Activated CD8-positive, alpha-beta memory T cell treated with anti-CD3 and anti-CD28 coated beads, Interleukin-2, amount 10 ng/mL, durations not matched to agents 7 days and 5 days (primary cell): ENCODE measurements around the gene TENT4B. TPM values are rescaled to one million over a fixed set of nuclear protein-coding genes. Genes with fewer than 3 reads are reported as not detected.

ENCODE experiments used
- ATAC-seq: fragments of 150-1000 bp; cut with Tn5 transposase; one replicate; pipeline ENCODE4 v1.10.0; 2021; ENCODE audit warnings: moderate library complexity
- CTCF ChIA-PET: fragments of 350-600 bp; sonication (Branson Sonifier 250); formaldehyde crosslinking; loops from one replicate; lab custom pipeline; 2021; ENCODE audit warnings: antibody characterized with exemption; lab: Charles Lee
- DNase-seq: peaks from one replicate; pipeline ENCODE4 v3.0.0-alpha.2; 2020
- H3K27ac Mint-ChIP-seq: one replicate; pipeline ENCODE4 v1.8.0; 2021; ENCODE audit warnings: mild to moderate bottlenecking, mixed read lengths
- H3K27me3 Mint-ChIP-seq: one replicate; pipeline ENCODE4 v1.8.0; 2021; ENCODE audit warnings: mixed read lengths
- H3K36me3 Mint-ChIP-seq: one replicate; pipeline ENCODE4 v1.8.0; 2021; ENCODE audit warnings: mild to moderate bottlenecking, mixed read lengths
- H3K4me1 Mint-ChIP-seq: one replicate; pipeline ENCODE4 v1.8.0; 2021; ENCODE audit warnings: mixed read lengths
- H3K4me3 Mint-ChIP-seq: one replicate; pipeline ENCODE4 v1.8.0; 2021; ENCODE audit warnings: mild to moderate bottlenecking, moderate library complexity, mixed read lengths
- H3K9me3 Mint-ChIP-seq: one replicate; pipeline ENCODE4 v1.8.0; 2022; ENCODE audit warnings: low read depth, mixed read lengths
- total RNA-seq, 2 experiments: library from RNA; stranded (reverse); gene quantifications; one replicate each; pipeline ENCODE4 v1.2.3, GENCODE V29; 2021

The TENT4B gene
- total RNA-seq, 2 experiments from 2014 or later, result 18.5 to 19.7 TPM

DNA sequence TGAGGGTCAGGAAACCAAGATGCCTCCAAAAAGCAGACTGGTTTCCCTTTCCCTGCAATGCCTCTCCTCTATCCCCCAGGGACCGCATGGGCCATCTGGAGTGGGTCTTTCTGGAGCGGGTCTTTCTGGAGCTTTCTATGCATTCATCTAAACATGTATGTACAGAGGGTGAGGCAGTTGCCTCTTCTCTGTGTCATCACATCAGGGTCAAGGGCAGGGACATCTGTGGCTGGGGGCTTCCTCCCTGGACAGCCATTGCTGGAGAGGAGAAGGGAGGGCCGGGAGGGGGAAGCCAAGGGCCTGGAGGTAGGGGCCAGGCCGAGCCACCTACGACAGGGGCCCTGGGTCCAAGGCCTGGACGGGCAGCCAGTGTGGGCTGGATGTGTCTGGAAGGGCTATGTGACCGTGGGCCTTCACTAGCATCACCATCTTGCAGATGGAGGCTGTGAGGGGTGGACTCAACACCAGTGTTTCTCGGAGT, 114.1 kb downstream of the TENT4B start:
- Mint-ChIP-seq H3K27me3 (no peaks in the 10 kb centered on the region), H3K27ac (peak overlapping the region; percentile 99), H3K4me3 (peak overlapping the region; percentile 97), H3K9me3 (no peaks in the 10 kb centered on the region), H3K4me1 (peaks cover 81% of the 10 kb centered on the region), H3K36me3 (peaks cover 19% of the 10 kb centered on the region)
- CTCF ChIA-PET, result interaction anchor here (1.1 to 3.7 kb wide), 10 partner anchors 7 to 61 kb away, joined by 3 to 27 read pairs (median 4); no protein-coding TSS in a partner anchor
- peak; percentile 7 for ATAC-seq
- no peak for DNase-seq

DNA sequence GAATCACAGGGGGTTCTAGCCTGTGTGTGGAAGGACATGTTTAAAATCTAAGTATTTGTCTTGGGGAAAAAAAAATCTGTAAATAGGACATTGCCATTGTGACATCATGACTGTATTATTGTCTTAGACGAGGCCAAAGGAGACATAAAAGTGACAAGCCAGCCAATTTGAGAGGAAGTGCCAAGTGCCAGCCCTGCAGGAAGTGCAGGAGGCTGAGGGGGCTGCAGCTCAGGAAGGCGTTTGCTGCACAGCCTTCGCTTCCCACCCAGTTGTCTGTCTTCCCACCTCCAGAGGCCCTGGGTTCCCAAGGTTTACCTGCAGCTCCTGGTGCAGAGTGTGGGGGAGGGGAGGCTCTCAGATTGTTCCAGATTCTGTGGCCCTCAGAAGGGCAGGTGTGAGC, 114.5 kb downstream of the TENT4B start:
- DNase-seq (peak; percentile 58), ATAC-seq (no peak)
- Mint-ChIP-seq H3K36me3 (peaks cover 23% of the 10 kb centered on the region), H3K4me1 (peaks cover 83% of the 10 kb centered on the region), H3K4me3 (peak overlapping the region; percentile 97), H3K9me3 (no peaks in the 10 kb centered on the region), H3K27me3 (no peaks in the 10 kb centered on the region), H3K27ac (peak overlapping the region; percentile 99)
- CTCF ChIA-PET, result interaction anchor here (1.3 to 3.7 kb wide), 9 partner anchors 7 to 87 kb away, joined by 3 to 27 read pairs (median 5); no protein-coding TSS in a partner anchor

DNA sequence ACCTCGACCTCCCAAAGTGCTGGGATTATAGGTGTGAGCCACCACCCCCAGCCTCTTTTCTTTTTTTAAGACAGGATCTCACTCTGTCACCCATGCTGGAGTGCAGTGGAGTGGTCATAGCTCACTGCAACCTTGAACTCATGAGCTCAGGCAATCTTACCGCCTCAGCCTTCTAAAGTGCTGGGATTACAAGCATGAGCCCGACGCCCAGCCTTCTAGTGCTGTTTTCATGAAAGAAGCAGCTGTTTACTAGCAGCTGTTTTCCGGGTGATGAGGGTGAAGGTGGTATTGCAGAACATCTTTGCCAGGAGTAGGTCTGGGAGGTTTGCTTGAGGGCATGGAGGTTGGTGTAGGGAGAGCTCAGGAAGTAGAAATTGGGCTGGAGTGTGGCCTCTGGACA, 115.2 kb downstream of the TENT4B start:
- Mint-ChIP-seq H3K36me3 (peaks cover 23% of the 10 kb centered on the region), H3K9me3 (no peaks in the 10 kb centered on the region), H3K27me3 (no peaks in the 10 kb centered on the region), H3K27ac (peak overlapping the region; percentile 99), H3K4me1 (peaks cover 83% of the 10 kb centered on the region), H3K4me3 (peak overlapping the region; percentile 97)
- DNase-seq (no peak), ATAC-seq (no peak)
- CTCF ChIA-PET, result interaction anchor here (0.6 to 3.3 kb wide), 11 partner anchors 10 to 538 kb away, joined by 3 to 19 read pairs (median 4); no protein-coding TSS in a partner anchor

DNA sequence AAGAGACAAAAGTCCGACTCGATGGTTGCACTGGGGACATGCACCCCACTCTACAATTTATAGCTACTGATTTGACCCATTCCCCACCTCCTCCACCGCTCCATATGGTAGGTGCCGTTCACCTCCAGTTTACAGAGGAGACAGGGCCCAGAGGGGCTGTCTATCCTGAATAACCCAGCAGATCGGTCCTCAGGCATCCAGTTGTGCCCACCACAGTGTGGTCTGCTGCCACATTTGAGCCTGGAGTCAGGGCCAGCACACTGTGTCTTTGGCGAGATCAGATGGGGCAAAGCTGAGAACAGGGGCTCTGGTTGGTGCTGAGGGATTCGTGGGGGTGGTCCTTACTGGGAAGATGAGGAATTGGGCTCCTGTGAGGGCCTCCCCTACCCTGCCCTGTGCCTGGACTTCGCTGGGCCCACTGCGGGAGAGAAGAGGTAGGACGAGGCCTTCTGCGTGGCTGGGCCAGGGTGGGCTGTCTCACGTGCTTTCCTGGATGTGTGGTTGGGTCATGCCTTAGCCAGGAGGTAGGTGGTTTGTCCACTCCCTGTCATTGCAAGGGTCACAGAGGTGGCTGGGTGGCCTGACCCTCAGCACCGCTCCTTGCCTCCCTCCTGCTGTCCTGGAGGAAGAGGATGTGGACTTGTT, 116.1 kb downstream of the TENT4B start:
- Mint-ChIP-seq H3K27ac (peak overlapping the region; percentile 67), H3K9me3 (no peaks in the 10 kb centered on the region), H3K4me3 (peak overlapping the region; percentile 13), H3K4me1 (peaks cover 83% of the 10 kb centered on the region), H3K27me3 (no peaks in the 10 kb centered on the region), H3K36me3 (peaks cover 21% of the 10 kb centered on the region)
- CTCF ChIA-PET, result interaction anchor here (1.1 to 3.1 kb wide), 7 partner anchors 9 to 85 kb away, joined by 3 to 19 read pairs (median 4); no protein-coding TSS in a partner anchor
- ATAC-seq (no peak), DNase-seq (no peak)

DNA sequence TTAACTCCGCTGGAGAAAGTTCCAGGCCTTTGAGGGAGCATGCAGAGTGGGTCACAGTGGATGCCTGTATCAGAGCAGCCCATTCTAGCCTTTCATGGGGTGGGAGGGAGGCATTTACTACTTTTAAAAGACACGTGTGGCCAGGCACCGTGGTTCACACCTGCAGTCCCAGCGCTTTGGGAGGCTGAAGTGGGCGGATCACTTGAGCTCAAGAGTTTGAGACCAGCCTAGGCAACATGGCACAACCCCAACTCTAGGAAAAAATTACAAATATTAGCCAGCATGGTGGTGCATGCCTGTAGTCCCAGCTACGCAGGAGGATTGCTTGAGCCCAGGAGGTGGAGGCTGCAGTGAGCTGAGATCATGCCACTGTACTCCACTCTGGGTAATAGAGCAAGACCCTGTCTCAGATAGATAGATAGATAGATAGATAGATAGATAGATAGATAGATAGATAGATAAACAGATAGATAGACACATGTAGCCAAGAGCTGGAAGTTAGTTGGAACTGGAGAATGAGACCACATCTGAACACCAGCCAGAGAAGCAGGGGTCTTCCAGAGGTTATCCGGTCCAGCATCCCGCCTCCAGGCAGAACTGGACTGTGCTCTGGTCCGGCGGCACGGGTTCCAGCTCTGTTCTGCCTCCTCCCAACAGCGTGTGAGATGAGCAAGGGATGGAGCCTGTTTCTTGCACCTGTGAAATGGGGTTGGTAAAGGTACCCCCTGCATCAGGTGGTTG, 116.8 kb downstream of the TENT4B start:
- DNase-seq (no peak), ATAC-seq (no peak)
- CTCF ChIA-PET, result interaction anchor here (0.7 to 1.1 kb wide), 2 partner anchors 57 to 201 kb away, joined by 3 read pairs; no protein-coding TSS in a partner anchor
- peaks cover 80% of the 10 kb centered on the region for H3K4me1 Mint-ChIP-seq
- no peak overlapping the region for H3K4me3 Mint-ChIP-seq
- H3K36me3 Mint-ChIP-seq, result peaks cover 21% of the 10 kb centered on the region
- H3K27me3 Mint-ChIP-seq, result no peaks in the 10 kb centered on the region
- H3K27ac Mint-ChIP-seq, result peak overlapping the region; percentile 67
- no peaks in the 10 kb centered on the region for H3K9me3 Mint-ChIP-seq

DNA sequence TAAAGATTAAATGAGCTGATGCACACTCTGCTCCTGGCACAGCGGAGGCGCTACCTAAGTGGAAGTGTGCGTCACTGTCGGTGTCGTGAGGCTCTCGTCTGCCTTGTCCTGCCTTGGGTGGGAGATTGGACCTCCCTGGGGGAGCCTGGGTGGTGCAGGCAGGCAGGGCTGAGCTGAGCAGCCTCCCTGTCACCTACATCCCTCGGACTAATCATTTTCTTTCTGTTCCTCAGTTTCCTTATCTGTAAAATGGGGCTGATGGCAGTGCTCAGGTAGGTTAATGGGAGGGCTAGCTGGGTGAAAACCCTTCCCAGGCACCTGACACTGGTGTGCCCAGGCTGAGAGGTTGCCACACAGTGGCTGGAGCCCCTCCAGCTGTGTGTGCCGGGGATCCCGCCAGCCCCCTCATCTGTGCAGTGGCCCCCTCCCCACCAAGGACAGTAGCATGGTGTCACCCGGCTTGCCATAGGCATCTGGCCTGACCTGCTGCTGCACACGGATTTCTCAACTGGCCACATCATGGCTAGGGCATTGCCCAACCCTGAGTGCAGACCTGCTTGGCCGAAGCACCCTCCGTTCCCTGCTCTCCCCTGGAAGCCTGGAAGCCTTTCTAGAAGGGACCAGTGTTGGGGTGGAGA, 117.5 kb downstream of the TENT4B start:
- Mint-ChIP-seq H3K4me1 (peaks cover 80% of the 10 kb centered on the region), H3K27ac (no peak overlapping the region), H3K27me3 (no peaks in the 10 kb centered on the region), H3K4me3 (no peak overlapping the region), H3K9me3 (no peaks in the 10 kb centered on the region), H3K36me3 (peaks cover 24% of the 10 kb centered on the region)
- ATAC-seq (no peak), DNase-seq (no peak)
- CTCF ChIA-PET, result interaction anchor here (0.7 to 1.1 kb wide), 2 partner anchors 57 to 202 kb away, joined by 3 read pairs; no protein-coding TSS in a partner anchor

DNA sequence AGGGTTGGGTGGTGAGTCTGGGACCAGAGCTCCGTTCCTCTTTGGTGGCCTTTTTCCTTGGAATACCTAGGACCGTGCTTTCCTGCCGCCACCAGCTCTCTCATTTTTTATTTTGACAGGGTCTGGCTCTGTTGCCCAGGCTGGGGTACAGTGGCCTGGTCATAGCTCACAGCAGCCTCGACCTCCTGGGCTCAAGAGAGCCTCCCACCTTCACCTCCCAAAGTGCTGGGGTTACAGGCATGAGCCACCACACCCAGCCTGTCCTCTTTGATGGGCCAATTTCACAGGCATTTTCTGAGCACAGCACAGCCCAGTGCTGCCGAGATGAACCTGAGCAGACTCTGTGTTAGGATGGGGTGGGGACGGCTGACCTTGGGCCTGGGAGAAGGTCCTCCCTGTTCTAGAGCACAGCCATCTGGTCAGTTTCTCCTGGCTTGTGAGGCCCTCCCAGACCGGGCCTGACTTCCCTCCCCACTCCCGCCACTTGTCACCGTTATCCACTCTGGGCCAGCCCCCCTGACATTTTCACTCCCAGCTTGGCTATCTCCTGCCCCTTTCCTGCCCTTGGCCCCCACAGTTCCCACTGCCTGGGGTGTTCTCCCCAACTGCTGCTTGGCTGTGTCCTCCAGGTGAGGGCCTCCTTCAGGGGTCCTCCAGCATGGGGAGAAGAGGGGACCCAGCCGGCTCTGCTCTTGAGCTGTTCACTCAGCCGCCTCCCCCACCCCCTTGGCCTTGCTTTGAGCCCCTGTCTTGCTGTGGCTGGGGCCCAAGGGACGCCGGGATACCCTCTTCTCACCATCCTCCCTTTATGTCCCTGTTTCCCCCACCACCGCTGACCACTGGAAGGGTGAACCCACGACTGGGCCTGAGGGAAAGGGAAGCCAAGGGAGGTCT, 118.3 kb downstream of the TENT4B start:
- peak overlapping the region; percentile 98 for H3K27ac Mint-ChIP-seq
- ATAC-seq, result no peak

DNA sequence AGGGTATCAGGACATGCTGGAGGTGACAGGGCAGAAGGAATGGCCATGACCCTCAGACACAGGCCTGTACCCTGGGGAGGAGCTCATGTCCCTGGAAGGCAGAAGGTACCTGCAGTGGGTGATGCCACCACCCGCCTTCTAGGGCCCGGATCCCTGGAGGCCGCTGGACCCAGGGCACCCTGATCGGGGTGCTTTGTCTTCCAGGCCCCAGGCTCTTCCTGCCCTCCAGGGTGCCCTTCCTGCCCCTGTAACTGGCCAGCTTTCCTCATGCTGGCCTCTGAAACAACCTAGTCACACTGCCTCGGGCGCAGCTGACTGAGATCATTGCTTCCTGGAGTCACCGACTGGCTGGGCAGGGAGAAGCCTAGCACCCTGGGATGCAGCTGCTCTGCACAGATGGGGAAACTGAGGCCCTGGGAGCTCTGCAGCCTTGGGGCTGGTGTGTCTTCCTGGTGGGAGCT, 119.0 kb downstream of the TENT4B start:
- no peak for ATAC-seq
- peak overlapping the region; percentile 98 for H3K27ac Mint-ChIP-seq
- peaks cover 89% of the 10 kb centered on the region for H3K4me1 Mint-ChIP-seq
- no peak overlapping the region for H3K4me3 Mint-ChIP-seq
- peaks cover 28% of the 10 kb centered on the region for H3K36me3 Mint-ChIP-seq
- no peaks in the 10 kb centered on the region for H3K27me3 Mint-ChIP-seq
- no peaks in the 10 kb centered on the region for H3K9me3 Mint-ChIP-seq
- DNase-seq, result no peak
- CTCF ChIA-PET, result interaction anchor here (1.4 to 2.9 kb wide), 5 partner anchors 9 to 83 kb away, joined by 4 to 16 read pairs (median 5); no protein-coding TSS in a partner anchor

More for the DNA sequence above, 118.3 kb downstream of the TENT4B start:
- Mint-ChIP-seq H3K4me1 (peaks cover 82% of the 10 kb centered on the region), H3K9me3 (no peaks in the 10 kb centered on the region), H3K36me3 (peaks cover 23% of the 10 kb centered on the region), H3K27me3 (no peaks in the 10 kb centered on the region), H3K4me3 (no peak overlapping the region)
- CTCF ChIA-PET, result interaction anchor here (1.4 to 2.9 kb wide), 3 partner anchors 10 to 61 kb away, joined by 4 to 16 read pairs (median 5); no protein-coding TSS in a partner anchor
- DNase-seq, result no peak

DNA sequence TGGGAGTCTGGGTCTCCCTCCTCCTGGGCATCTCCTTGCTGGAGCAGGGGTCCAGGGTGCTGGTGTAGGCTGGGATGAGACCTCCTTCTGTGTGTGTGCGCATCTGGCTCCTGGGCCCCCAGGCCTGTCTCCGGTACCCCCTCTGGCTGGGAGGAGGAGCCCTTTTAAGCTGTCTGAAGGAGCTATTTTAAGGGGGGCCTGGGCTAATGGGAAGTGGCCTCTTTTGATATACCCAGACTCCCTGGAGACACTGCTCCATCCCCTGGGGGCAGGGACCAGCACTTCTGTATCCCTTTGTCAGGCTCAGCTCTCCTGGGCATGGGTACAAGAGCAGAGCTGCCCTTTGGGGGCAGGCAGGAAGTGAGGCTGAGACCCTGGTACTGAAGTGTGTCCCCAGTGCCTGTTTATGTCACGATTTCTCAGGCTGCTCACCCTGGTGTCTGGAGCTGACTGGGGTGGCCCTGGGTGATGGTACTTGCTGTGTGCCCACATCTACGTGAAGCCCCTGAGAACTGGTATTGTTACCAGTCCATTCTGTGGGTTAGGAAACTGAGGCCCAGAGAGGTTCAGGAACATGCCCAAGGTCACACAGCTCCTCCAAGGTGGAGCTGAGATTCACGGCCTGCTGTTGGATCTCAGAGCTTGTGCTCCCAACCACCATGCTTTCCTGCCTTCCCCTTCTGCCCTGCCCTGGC, 119.7 kb downstream of the TENT4B start:
- ATAC-seq (no peak), DNase-seq (no peak)
- Mint-ChIP-seq H3K27ac (peak overlapping the region; percentile 98), H3K4me1 (peaks cover 90% of the 10 kb centered on the region), H3K36me3 (peaks cover 29% of the 10 kb centered on the region), H3K9me3 (no peaks in the 10 kb centered on the region), H3K4me3 (peak overlapping the region; percentile 82), H3K27me3 (no peaks in the 10 kb centered on the region)
- CTCF ChIA-PET, result interaction anchor here (0.9 to 3.6 kb wide), 12 partner anchors 7 to 121 kb away, joined by 3 to 27 read pairs (median 6); partner anchors contain the start of gene ADCY7

DNA sequence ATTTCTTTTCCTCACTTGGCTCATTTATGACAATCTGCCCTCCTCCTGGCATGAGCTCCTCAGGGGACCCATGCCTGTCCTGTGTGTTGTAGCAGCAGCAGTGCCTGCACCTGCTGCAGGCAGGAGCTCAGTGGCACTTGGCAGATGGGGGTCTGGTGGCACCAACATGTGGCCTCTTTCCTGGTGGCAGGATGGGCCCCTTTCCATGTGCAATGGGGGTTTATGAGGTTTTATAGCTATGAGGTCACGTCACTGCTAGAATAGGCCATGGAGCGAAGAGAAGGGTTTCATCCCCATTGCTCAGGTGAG, 120.2 kb downstream of the TENT4B start:
- Mint-ChIP-seq H3K9me3 (no peaks in the 10 kb centered on the region), H3K27ac (peak overlapping the region; percentile 98), H3K4me3 (peak overlapping the region; percentile 82), H3K27me3 (no peaks in the 10 kb centered on the region), H3K4me1 (peaks cover 93% of the 10 kb centered on the region), H3K36me3 (peaks cover 32% of the 10 kb centered on the region)
- ATAC-seq (no peak), DNase-seq (no peak)
- CTCF ChIA-PET, result interaction anchor here (0.9 to 3.6 kb wide), 11 partner anchors 8 to 249 kb away, joined by 3 to 27 read pairs (median 14); partner anchors contain the start of genes ADCY7 and CNEP1R1

DNA sequence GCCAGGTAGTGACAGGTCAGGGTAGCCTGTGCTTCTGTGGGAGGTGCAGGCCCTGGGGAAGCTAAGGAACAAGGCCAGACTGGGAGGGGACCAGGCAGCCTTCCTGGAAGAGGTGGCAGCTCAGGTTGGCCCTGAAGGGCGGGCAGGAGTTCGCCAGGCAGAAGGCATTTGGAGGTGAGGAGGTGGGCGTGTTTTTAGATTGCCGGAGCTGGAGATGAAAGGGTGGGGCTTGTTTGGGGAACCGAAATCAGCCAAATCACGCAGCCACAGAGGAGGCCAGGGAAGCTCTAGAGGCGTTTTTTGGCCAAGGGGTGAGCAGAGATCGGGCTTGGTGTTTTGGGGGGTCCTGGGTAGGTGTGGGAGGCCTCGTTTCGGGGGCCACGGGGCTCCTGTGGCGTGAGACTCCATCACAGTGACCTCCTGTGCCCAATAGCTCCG, 120.8 kb downstream of the TENT4B start:
- CTCF ChIA-PET, result interaction anchor here (0.7 to 3.6 kb wide), 16 partner anchors 8 to 249 kb away, joined by 3 to 27 read pairs (median 6); partner anchors contain the start of genes ADCY7, CNEP1R1 and HEATR3
- peak; percentile 48 for ATAC-seq
- Mint-ChIP-seq H3K36me3 (peaks cover 35% of the 10 kb centered on the region), H3K9me3 (no peaks in the 10 kb centered on the region), H3K4me3 (peak overlapping the region; percentile 82), H3K4me1 (peaks cover 94% of the 10 kb centered on the region), H3K27ac (peak overlapping the region; percentile 98), H3K27me3 (no peaks in the 10 kb centered on the region)
- DNase-seq, result peak; percentile 74
